Measurements from ENCODE around the gene ABL2. TPM values are rescaled to one million over a fixed set of nuclear protein-coding genes. Genes with fewer than 3 reads are reported as not detected.

The ABL2 gene
- total and polyA plus RNA-seq, 9 of the 15 experiments (the other 6 are each of a cell fraction or from before 2014, with no cell fraction given) = 1.4 to 15.0 (median 8.6) TPM

DNA sequence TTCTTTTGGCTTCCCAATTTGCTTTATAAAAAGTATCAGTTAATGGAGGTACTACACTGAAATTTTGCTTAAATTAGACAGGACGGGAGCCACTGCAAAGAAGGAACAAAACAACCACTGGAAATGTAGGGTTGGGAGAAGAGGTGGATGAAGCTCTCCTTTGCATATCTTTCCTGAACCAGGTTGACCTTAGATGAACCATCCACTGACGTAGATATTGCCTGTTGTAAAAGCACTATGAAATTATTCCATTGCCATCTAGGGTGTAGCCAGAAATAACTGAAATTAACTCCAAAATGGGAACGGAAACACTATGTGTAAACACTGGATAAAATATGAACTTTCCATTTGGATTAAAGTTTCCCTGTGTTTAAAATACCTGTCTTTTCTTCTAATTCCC lies 1.2 kb upstream of the ABL2 start:
- ChIA-PET CTCF (ENCODE audit: low intra/inter-chr PET ratio) (interaction anchor here (0.6 kb wide), 1 partner anchor 55 kb away, joined by 6 read pairs; no protein-coding TSS in a partner anchor), POLR2A (interaction anchor here (0.7 to 1.3 kb wide), 3 partner anchors 12 to 361 kb away, joined by 3 to 4 read pairs (median 3); partner anchors contain the start of gene SOAT1)
- no peak for ATAC-seq
- Histone ChIP-seq H3K9ac (ENCODE audit: insufficient read depth in 1 of 2, low read depth in 2 of 2, low read length in 2 of 2) (peak overlapping the region in 1 of 2 experiments; percentile 75; a peak in 1 of 4 replicates), H3K4me2 (ENCODE audit: insufficient read depth, low read length) (peak overlapping the region; percentile 97; the same call in 1 of the 2 replicates), H3K79me2 (ENCODE audit: control insufficient read depth, insufficient read depth, low read length) (peaks cover 34% of the 10 kb centered on the region), H3K27ac (ENCODE audit: extremely low read depth, low read depth, low read length) (no peak overlapping the region; the same call in 2 of the 3 replicates), H3K27me3 (ENCODE audit: control insufficient read depth in 2 of 2, insufficient read depth in 2 of 2, low read length in 2 of 2) (no peaks in the 10 kb centered on the region), H2AFZ (ENCODE audit: low read depth, low read length) (peak overlapping the region; percentile 99), H4K20me1 (replicated peaks; ENCODE audit: control insufficient read depth, insufficient read depth, low read length) (no peaks in the 10 kb centered on the region), H3K4me3 (no peak overlapping the region), H3K36me3 (ENCODE audit: control insufficient read depth, insufficient read depth, low read length) (peaks cover 5% of the 10 kb centered on the region; the same call in 2 of the 3 replicates), H3K9me3 (replicated peaks; ENCODE audit: control insufficient read depth, insufficient read depth, low read depth, low read length) (no peaks in the 10 kb centered on the region), H3K4me1 (replicated peaks in 1 of 2; ENCODE audit: control insufficient read depth in 2 of 2, insufficient read depth in 2 of 2, low read length in 2 of 2) (peaks cover 11 to 16% of the 10 kb centered on the region in 2 experiments; a peak in 4 of 5 replicates), H3K9me1 (ENCODE audit: control insufficient read depth, insufficient read depth, low read length) (no peaks in the 10 kb centered on the region)
- peak; percentile 63 for FAIRE-seq
- TF ChIP-seq CREM (IDR thresholded peaks at IDR 0.05; ENCODE audit: low read depth) (0 out of 2 replicates have a peak, but pooled peaks have one; percentile 10), DNMT1 (IDR thresholded peaks at IDR 0.05) (0 out of 2 replicates have a peak, but pooled peaks have one; percentile 79), LEF1 (IDR thresholded peaks at IDR 0.05) (peak; percentile 49; the same call in 1 of the 2 replicates), RBBP5 (IDR thresholded peaks at IDR 0.05; ENCODE audit: borderline replicate concordance, insufficient read depth, low read length, poor library complexity, severe bottlenecking) (peak; percentile 28), ARID1B (IDR thresholded peaks at IDR 0.05) (peak; percentile 32; the same call in 1 of the 2 replicates), TAF15 (IDR thresholded peaks at IDR 0.05; ENCODE audit: low read depth, low read length) (no peak), ELF4 (CRISPR knock-in tag; IDR thresholded peaks at IDR 0.05) (no peak), NR2C2 (CRISPR knock-in tag; IDR thresholded peaks at IDR 0.05) (no peak), NR2C2 (tag; IDR thresholded peaks at IDR 0.05) (peak; percentile 33), SREBF2 (CRISPR knock-in tag; IDR thresholded peaks at IDR 0.05) (no peak), SRSF3 (IDR thresholded peaks at IDR 0.05; ENCODE audit: insufficient read depth, low read length) (no peak), HLTF (IDR thresholded peaks at IDR 0.05) (no peak), FOSL1 (tag; conservative IDR thresholded peaks at IDR 0.05) (no peak), RBM39 (optimal IDR thresholded peaks at IDR 0.05; ENCODE audit: low read depth, low read length) (no peak), DPF2 (IDR thresholded peaks at IDR 0.05) (peak; percentile 36; the same call in 1 of the 2 replicates)
- TF ChIP-seq, protein P1, sequence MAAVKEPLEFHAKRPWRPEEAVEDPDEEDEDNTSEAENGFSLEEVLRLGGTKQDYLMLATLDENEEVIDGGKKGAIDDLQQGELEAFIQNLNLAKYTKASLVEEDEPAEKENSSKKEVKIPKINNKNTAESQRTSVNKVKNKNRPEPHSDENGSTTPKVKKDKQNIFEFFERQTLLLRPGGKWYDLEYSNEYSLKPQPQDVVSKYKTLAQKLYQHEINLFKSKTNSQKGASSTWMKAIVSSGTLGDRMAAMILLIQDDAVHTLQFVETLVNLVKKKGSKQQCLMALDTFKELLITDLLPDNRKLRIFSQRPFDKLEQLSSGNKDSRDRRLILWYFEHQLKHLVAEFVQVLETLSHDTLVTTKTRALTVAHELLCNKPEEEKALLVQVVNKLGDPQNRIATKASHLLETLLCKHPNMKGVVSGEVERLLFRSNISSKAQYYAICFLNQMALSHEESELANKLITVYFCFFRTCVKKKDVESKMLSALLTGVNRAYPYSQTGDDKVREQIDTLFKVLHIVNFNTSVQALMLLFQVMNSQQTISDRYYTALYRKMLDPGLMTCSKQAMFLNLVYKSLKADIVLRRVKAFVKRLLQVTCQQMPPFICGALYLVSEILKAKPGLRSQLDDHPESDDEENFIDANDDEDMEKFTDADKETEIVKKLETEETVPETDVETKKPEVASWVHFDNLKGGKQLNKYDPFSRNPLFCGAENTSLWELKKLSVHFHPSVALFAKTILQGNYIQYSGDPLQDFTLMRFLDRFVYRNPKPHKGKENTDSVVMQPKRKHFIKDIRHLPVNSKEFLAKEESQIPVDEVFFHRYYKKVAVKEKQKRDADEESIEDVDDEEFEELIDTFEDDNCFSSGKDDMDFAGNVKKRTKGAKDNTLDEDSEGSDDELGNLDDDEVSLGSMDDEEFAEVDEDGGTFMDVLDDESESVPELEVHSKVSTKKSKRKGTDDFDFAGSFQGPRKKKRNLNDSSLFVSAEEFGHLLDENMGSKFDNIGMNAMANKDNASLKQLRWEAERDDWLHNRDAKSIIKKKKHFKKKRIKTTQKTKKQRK (IDR thresholded peaks at IDR 0.05; ENCODE audit: borderline replicate concordance, low read depth, low read length) = no peak
- in situ Hi-C loops (cut with MboI) (no loop called here), intact Hi-C loops (cut with micrococcal nuclease) (no loop called here)
- no TSS peak for BruUV-seq (replicated peaks)
- WGBS (ENCODE audit: insufficient coverage, low coverage, missing lambda C conversion rate) = 34% methylated on average over 3 of the region's 3 CpGs
- DNase-seq (ENCODE audit: extremely low read depth in 1 of 4, low spot score in 3 of 4) = peak in 3 of 4 experiments; percentile 31 to 41 (median 33)
